DND-41 (cell line): ENCODE data around the gene AMPD2.

Experiments used
- CTCF ChIP-seq: IDR thresholded peaks from 2 replicates; pipeline ENCODE4 v1.5.1; 2012; ENCODE audit warnings: borderline replicate concordance, low read length, moderate library complexity, mild to moderate bottlenecking; ENCODE audit not compliant: poor library complexity, severe bottlenecking; ENCODE audit errors: extremely low read depth
- EZH2 ChIP-seq: IDR thresholded peaks from 3 replicates; pipeline ENCODE4 v1.6.1; 2012; ENCODE audit warnings: borderline replicate concordance, low read depth, mild to moderate bottlenecking, moderate library complexity, low read length, inconsistent platforms; ENCODE audit not compliant: severe bottlenecking

DNA sequence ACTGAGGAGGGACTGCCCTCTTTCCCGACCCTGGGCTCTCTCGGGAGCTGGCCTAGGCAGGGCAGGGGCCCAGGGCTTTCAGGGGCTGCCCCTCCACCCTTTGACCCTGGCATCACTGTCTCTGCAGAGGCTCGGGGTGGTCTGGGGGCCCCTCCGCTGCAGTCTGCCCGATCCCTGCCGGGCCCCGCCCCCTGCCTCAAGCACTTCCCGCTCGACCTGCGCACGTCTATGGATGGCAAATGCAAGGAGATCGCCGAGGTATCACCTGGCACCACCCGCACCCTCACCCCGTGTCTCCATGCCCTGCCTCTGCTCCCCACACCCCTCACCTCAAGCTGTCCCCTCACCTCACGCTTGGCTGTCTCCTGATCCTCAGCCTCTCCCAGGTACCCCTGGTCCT, 5.5 kb downstream of the AMPD2 start:
- TF ChIP-seq CTCF (no peak), EZH2 (no peak)
